GM18520 (cell line): Measurements from ENCODE around the gene IGFLR1.
"Not testable (repeated sequence)": the region's sequence is repeated elsewhere in the genome, so short reads cannot be mapped to it uniquely, and the experiment has no call there.

ENCODE experiments used
- ATAC-seq: cut with Tn5 transposase; IDR thresholded peaks from one replicate; pipeline ENCODE4 v1.9.1; 2021; ENCODE audit not compliant: unreplicated experiment

The IGFLR1 gene

GRCh38 chr19:35724132-35724531 lies 18.1 kb downstream of the IGFLR1 start:
- not testable (repeated sequence) for ATAC-seq

- ATAC-seq: no peak
Measured at GRCh38 chr19:35723671-35724070, 18.6 kb downstream of the IGFLR1 start.

GRCh38 chr19:35722897-35723296 lies 19.4 kb downstream of the IGFLR1 start:
- ATAC-seq: no peak

GRCh38 chr19:35722461-35722860 lies 19.8 kb downstream of the IGFLR1 start:
- no peak for ATAC-seq

GRCh38 chr19:35721374-35721773 lies 20.9 kb downstream of the IGFLR1 start:
- no peak for ATAC-seq

GRCh38 chr19:35720648-35721047 lies 21.6 kb downstream of the IGFLR1 start:
- ATAC-seq: no peak

- no peak for ATAC-seq
Measured at GRCh38 chr19:35720163-35720524, 22.1 kb downstream of the IGFLR1 start.

- ATAC-seq: no peak
Measured at GRCh38 chr19:35719402-35720162, 22.7 kb downstream of the IGFLR1 start.

GRCh38 chr19:35718345-35719041 lies 23.8 kb downstream of the IGFLR1 start:
- no peak for ATAC-seq

- no peak for ATAC-seq
Measured at GRCh38 chr19:35717665-35718344, 24.4 kb downstream of the IGFLR1 start, which contains the start of gene KMT2B. KMT2B (plus strand) TSS chr19:35718003; CDS start chr19:35718019, 16 bp downstream.

- ATAC-seq: peak; percentile 42
Measured at GRCh38 chr19:35716801-35717664, 25.2 kb downstream of the IGFLR1 start.

GRCh38 chr19:35715981-35716800 lies 26.1 kb downstream of the IGFLR1 start:
- no peak for ATAC-seq

GRCh38 chr19:35715355-35715809 lies 26.9 kb downstream of the IGFLR1 start:
- ATAC-seq: no peak

- ATAC-seq: no peak
Measured at GRCh38 chr19:35714601-35715354, 27.5 kb downstream of the IGFLR1 start.

- no peak for ATAC-seq
Measured at GRCh38 chr19:35713904-35714495, 28.3 kb downstream of the IGFLR1 start.

- ATAC-seq: no peak
Measured at GRCh38 chr19:35713506-35713850, 28.8 kb downstream of the IGFLR1 start.

GRCh38 chr19:35712567-35713505 lies 29.4 kb downstream of the IGFLR1 start:
- no peak for ATAC-seq
